UCSD-AML1 (cell line): ENCODE measurements around the gene TTI1.

Experiments used
- DNase-seq: peaks from one replicate; lab custom pipeline; 2025; ENCODE audit not compliant: unreplicated experiment; lab: John Stamatoyannopoulos, UW

TTI1 gene

DNA sequence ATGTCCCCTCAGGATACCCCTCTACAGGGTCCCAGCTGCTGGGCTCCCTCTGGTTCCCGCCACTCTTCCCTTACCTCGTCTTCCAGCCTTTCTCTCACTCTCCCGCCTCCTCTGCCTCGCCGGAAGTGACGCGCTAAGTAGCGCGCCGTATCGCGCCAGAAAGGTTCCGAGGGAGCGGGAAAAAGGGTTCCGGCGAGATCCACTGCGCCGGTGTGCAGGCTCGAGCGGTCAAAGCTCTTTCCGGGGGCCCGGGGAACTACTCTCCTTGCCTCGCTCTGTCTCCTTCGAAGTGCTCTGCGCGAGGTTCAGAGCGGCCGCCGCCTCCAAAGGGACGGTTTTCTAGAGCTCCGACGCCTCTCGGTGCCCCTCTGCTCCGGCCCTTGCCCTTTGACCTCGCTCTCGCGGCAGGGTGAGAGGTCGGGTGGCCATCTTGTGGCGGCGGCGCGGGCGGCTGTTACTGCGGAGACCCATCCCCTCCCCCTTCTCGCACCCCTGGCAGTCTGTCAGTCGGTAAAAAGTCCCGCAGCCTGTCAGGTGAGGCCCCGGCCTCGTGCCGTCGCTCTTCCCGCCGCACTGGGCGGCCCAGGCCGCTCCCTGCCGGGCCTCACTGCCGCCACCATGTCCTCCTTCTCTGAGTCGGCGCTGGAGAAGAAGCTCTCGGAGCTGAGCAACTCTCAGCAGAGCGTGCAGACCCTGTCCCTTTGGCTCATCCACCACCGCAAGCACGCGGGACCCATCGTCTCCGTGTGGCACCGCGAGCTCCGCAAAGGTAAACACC lies at the start of gene TTI1, which contains the start of gene RPRD1B:
TTI1 (minus strand) TSS at position 127 of the 778 bp plus-strand sequence. CDS start 19,640 bp downstream, outside the sequence.
RPRD1B (plus strand) TSS at position 417 of the 778 bp plus-strand sequence; CDS start at position 619, 202 bp downstream.
- peak; percentile 87 for DNase-seq

DNA sequence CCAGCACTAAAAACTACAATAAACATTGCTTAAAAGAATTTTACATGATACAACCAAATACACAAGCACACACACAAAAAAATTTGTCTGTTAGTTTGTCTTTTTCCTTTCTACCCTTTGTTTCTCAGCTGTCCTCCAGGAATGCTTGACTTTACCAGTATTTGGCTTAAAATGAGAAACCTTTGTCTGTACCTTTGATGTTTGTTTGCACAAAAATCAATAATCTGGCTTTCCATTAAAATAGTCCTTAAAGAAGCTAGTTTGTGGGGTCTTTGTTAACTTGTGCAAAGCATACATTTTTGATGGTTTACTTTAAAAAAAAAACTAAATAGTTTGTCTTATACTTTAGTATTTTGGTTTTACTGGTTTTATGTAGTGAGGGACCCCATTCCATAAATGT lies 49.6 kb upstream of the TTI1 start:
- no peak for DNase-seq

DNA sequence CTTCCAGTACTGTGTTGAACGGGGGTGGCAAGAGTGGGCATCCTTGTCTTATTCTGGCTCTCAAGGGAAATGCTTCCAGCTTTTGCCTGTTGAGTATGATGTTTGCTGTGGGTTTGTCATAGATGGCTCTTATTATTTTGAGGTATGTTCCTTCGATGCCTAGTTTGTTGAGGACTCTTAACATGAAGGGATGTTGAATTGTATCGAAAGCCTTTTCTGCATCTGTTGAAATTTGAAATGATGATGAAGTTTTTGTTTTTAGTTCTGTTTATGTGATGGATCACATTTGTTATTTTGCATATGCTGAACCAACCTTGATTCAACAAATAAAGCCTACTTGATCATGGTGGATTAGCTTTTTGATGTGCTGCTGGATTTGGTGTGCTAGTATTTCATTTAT lies 48.3 kb upstream of the TTI1 start:
- no peak for DNase-seq

DNA sequence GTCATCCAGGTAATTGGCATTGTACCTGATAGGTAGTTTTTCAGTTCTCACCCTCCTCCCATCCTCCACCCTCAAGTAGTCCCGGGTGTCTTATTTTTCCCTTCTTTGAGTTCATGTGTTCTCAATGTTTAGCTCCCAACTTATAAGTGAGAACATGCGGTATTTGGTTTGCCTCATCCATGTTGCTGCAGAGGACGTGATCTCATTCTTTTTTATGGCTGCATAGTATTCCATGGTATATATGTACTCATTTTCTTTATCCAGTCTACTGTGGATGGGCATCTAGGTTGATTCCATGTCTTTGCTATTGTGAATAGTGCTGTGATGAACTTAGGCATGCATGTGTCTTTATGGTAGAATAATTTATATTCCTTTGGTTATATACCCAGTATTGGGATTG lies 46.1 kb upstream of the TTI1 start:
- DNase-seq: no peak

DNA sequence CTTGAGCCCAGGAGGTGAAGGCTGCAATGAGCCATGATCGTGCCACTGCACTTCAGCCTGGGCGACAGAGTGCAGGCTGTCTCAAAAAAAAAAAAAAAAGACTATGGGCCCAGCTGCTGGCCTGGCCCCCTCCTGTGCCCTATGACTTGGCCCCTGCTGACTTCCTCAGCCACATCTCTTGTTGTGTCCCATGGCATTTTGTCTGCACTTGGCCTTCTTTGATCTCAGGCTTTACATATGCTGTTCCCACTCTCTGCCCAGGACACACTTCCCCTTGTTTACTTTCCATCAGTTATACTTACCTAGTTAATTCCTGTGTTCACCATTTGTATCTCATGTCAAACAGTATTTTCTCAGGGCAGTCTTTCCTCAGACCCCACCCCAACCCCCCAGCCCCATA lies 44.8 kb upstream of the TTI1 start:
- no peak for DNase-seq

DNA sequence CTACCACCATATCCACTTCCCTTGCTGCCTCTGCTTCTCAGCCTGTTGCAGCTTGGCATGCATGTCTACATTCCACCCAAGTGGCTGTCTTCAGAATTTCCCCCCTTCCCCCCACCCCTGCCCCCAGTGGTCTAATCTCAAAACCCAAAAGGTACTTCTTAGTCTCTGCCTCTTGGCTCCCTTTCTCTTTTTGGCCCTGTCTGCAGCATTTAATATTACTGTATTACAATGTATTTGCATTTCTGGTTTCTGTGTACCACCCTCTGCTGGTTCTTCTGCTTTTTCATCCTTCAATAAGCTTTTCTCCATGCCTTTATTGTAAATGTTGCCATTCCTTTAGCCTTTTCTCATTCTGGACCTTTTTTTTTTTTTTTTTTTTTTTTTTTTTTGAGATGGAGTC lies 43.3 kb upstream of the TTI1 start:
- DNase-seq: no peak

DNA sequence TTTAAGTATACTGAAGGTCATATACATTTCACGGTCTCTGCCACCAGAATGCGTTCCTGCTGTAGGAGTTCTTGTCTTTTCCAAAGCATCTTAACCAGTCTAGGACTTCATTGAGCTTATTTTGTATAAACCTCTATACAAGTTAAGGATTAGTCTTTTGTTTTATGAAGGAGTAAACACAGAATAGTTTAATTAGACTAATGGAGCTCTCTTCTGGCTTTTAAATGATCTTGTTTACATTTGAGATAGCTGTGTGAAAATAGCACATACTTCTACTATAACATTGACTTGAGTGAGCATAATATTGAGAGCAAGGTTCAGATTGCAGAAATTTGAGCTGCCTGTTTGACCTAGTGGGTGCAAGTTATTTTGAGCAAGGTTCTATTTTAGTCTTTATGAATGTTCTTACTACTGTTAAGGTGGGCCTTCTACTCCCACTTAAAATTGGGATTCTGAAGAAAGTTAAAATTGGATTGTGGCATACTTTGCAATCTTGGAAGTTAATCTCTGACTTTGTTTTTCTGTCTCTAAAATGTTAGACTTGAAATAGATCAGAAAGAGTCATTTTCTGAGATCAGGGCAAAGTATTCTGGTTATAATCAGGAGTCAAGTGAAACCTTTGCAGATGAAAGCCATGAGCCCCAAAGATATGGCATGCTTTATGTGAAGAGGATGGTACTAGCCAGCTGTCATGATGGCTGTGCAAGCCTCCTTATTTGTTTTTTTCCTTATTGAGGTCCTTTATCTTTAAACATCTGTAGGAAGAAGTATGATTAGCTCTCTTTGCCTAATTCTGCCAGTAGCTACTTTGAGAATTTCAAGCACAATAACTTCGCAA lies 42.1 kb upstream of the TTI1 start:
- DNase-seq: no peak

DNA sequence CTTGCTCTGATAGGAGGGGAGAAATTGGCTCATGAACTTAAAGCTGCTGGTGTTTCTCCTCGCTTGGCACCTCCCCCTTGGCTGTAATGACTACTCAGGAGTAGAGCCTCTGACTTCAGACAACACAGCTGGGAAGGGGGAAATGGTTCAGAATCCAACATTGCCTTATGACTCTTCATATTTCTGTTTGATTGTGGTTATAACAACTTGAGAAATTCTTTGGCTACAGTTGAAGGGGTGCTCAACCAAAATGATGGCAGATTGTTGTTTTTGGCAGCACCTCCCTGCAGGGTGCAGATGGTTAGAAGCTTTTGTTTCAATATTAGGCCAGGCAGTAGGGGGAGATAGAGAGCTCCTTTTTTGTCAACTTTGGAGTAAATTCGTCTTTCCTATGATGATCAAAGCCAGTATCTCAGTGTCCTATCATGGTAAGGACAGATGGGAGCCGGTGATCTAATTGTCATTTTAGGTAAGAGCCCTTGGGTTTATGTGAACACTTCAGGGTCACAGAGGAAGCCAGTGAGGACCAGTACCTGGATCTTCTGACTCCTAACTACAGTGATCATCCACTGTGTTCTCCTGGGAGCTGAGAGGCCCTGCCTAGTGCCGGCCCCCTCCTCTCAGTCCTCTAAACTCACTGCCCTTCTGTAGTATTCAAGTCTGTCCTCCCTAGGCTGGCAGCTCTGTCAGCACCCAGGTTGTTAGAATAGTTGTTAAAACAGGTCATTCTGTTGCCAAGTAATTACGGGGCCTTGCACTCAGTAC lies 40.2 kb upstream of the TTI1 start:
- no peak for DNase-seq

DNA sequence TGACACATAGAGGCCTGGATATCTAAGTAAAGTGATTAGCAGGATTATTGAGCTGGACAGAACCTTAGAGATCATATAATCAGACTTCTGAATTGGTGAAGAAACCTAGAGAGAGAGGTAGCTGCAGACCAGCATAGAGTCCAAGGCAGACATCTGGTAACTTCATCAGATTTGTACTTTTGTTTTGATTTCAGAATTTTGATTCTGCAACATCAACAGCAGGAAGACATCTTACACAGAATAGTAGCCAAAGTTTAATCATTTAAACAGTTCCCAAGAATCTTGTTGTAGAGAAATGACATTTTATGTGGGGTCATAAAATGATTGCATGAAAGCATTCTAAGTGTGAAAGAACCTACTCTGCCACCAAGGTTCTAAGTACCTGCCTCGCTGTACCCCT lies 39.6 kb upstream of the TTI1 start:
- DNase-seq: no peak

DNA sequence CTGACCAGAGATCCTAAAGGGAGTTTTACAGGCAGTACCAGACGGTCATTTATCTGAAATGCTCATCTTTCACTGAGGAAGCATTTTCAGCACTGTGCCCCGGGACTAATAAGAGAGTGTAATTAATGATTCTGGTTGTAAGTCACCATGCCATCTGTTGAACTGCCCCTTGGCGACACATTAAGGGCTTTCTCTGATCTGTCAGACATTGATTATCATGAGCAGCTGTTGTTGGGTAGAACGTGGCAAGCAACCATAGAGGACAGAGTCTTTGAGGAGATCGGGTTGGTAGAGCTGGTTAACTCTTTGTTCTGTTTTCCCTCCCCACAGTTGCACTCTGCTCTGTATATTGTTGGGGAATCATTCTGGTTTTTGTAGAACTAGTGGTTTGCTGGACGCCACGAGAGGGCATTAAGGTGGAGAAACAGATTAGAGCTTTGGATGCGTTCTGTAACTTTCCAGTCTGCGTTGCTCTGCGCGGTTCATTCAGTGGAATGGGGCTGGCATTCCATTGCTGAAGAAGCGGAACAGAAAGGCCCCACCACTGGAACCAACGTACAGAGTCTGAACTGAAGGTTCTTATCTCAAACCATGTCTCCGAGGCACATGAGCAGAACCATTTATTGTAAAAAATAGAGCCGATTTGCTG lies 34.6 kb upstream of the TTI1 start:
- no peak for DNase-seq

DNA sequence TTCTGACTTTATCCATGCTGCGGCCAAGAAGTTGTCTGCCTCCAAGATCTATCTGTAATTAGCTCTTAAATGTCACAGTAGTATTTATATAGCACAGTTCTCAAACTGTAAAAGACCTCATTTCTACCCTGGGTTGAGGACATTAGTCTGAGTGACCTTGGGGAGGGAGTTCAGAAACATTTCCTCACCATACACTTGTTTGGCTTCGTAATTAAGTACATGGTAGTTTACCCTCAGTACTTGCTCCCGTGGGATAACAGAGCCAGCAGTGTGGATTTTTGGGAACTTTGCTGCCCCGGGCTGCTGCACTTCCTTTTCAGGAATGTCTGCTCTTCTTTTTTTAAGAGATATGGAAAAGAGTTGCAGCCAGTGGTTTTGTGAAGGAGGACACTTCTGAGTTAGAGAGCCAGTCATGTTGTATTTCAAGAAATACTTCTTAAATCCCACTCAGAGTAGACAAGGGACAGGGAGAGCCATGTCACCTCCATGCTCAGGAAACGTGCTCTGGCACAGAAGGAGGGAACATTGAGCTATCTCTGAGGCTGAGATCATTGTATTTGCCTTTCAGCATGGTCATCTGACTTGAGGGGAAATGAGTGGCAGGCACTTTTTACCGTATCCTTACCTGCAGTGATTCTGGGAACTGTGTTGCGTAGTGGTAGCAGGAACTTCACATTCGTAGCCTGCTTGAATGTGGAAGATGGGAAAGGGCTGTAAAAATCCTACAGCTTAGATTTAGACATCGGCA lies 33.9 kb upstream of the TTI1 start:
- DNase-seq: no peak

DNA sequence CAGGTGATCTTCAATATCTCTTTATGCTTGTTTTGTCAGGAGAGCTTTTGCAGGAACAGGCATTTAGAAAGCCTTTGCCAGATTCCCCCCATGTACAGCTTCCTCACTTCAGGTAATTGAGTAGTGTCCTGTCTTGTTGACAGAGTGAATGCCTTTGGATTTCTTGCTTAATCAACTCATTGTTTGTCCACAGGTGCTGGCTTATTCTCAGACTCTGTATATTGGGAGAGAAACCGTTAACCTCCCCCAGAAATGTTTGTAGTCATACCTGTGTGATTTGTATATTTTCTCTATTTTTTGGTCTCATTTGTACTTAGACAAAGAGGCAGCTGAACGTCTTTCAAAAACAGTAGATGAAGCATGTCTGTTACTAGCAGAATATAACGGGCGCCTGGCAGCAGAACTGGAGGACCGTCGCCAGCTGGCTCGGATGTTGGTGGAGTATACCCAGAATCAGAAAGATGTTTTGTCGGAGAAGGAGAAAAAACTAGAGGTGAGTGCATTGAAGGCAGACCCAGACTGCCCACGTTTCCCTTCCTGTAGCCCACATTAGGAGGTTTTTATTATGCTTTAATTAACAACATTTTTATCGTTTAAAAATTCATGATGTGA lies 32.6 kb upstream of the TTI1 start:
- DNase-seq: no peak

DNA sequence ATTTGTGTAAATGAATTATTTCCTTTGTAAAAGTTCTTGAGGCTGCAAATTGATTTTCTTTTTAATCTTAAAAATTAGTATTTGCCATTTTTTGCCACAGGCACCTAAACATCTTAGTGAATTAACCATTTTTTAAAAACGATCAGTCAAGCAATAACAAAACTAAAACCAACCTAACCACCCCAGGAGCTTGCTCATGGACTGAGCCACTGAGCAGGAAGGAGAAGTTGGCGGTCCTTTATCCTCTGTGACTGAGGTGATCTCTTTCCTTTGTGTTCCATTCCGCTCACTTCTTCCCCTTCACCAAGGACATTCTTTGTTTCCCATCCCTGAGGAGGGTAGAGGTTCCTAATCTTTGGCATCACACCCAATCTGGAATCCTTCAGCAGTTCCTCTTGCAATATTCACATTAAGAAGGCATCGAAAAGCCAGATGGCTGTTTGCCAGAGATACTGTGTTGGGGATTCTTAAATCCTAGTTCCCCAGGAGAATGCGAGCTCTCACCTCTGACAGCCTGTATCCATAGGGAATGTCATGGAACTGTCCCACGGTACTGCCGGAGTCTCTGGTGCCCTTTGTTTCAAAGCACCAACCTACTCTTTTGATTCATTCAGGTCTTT lies 30.8 kb upstream of the TTI1 start:
- DNase-seq: no peak

DNA sequence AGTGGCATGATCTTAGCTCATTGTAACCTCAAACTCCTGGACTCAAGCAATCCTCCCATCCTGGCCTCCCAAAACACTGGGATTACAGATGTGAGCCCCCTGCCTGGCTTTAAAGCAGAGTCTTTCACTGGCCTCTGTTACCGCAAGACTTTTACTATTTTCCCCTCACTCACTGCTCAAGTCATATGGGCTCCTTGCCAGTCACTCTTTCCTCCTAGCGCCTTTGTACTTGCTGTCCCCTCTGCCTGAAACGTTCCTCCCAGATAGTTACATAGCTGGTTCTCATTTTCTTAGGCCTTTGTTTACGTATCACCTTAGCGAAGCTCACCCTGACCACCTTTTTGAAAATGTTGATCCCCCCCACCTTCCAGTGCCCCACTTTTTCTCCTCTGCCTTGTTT lies 29.6 kb upstream of the TTI1 start:
- no peak for DNase-seq

DNA sequence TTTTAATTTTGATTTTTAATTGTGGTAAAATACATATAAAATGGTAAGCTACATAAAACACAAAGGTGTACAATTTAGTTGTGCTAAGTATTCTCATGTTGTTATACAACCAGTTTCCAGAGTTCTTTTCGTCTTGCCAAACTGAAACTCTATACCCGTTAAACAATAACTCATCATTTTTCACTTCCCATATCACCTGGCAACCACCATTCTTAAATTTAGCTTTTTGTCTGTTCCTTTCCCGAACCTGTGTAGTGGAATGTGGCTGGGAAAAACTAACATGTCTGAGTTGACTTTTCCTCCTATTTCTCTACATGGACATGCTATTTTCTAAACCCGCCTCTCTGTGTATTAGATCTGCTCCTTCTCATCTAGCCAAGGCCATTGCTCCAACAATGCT lies 27.9 kb upstream of the TTI1 start:
- DNase-seq: no peak

DNA sequence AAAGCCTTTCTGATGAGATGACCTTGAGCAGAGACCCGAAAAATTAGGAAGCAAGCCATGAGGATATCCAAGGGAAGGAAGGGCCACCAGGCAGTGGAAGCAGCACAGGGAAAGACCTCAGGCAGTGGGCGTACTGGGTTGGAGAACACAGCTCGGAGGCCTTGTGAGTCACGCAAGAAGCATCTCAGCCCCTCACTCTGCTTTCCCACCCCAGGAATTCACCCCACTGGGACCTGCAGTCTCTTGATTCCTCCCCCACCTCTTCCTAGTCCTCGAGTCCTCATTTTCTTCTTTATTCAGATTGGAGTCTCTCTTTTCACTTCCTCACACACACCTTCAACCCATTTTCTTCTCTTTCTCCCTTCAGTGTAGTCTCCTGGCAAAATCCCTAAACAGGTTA lies 27.3 kb upstream of the TTI1 start:
- DNase-seq: no peak

DNA sequence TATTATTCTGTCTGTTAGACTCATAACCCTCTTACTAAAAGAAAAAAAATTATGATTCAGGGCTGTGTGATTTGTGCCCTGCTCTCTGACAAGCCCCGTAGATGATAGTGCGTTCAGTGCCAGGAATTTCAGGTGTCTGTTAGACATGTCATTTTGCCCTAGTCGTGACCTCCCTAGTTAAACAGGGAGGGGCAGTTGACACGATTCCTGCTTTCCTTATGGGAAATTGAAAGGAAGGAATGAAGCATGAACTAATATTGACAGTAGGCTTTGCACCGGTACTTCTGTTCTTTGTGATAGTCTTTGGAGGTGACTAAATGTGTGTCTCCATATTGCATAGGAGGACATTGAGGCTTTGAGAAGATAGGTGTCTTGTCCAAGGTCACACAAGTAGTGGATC lies 26.6 kb upstream of the TTI1 start:
- DNase-seq: no peak

DNA sequence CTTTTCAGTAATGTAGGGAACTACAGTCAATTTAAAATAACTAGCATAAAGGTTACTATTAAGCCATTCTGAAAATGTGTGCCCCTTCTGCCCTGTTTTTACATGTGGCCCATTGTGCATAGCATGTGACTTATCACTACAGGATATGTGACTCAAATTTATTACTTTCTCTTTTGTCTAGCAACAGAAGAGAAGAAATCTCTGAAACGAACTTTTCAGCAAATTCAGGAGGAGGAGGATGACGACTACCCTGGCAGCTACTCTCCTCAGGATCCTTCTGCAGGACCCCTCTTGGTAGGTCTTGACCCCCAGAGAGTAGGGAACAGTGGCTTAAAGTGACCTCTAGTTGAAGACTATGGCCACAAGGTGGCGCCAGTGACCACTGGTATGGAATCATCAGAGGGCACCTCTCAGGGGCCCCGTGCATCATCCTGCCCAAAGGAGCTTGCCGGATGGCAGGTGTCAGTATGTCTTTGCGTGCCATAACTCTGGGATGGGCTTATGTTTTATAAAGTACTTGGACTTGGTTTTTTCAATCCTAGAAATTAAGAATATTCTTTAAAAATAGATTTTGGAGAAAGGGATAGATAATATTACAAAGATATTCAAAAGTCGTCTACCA lies 24.2 kb upstream of the TTI1 start:
- DNase-seq: peak; percentile 66

DNA sequence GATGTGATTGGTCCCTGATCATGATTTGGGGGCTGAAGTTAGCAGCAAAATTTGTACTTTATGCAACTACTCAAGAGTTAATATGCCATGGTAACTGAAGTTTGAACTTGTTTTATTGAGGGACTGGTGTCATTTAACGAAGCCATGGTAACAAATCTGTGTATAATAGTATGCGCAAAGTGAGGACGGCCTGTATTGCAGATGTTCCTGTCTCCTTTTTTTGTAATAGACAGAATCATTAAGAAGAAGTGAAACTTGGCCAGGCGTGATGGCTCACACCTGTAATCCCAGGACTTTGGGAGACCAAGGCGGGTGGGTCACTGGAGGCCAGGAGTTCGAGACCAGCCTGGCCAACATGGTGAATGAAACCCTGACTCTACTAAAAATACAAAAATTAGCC lies 22.6 kb upstream of the TTI1 start:
- DNase-seq: no peak
